GM10266 (cell line): Measurements from ENCODE around the gene MRFAP1.

Source experiments
- DNase-seq: peaks from one replicate; pipeline ENCODE4 v3.0.0; 2012; ENCODE audit errors: extremely low spot score
- CTCF ChIP-seq: IDR thresholded peaks from 2 replicates; pipeline ENCODE4 v1.5.1; 2012; ENCODE audit warnings: mild to moderate bottlenecking, low read depth; ENCODE audit not compliant: control insufficient read depth, insufficient read depth; ENCODE audit errors: missing control alignments

The MRFAP1 gene

GRCh38 chr4:6596948-6597347 lies 43.5 kb upstream of the MRFAP1 start:
- DNase-seq = no peak
- TF ChIP-seq CTCF = no peak

- TF ChIP-seq CTCF = no peak
- no peak for DNase-seq
Measured at GRCh38 chr4:6598127-6598526, 42.4 kb upstream of the MRFAP1 start.

- no peak for DNase-seq
- no peak for TF ChIP-seq CTCF
Measured at GRCh38 chr4:6598641-6599040, 41.8 kb upstream of the MRFAP1 start.

- no peak for DNase-seq
- no peak for TF ChIP-seq CTCF
Measured at GRCh38 chr4:6601661-6602250, 38.7 kb upstream of the MRFAP1 start.

GRCh38 chr4:6602289-6602688 lies 38.2 kb upstream of the MRFAP1 start:
- no peak for DNase-seq
- no peak for TF ChIP-seq CTCF

- no peak for TF ChIP-seq CTCF
- DNase-seq = no peak
Measured at GRCh38 chr4:6603128-6603527, 37.4 kb upstream of the MRFAP1 start.

- DNase-seq = no peak
- TF ChIP-seq CTCF = no peak
Measured at GRCh38 chr4:6605114-6605513, 35.4 kb upstream of the MRFAP1 start.
